ENCODE data around the gene TIMM23. TPM values are rescaled to one million over a fixed set of nuclear protein-coding genes. Genes with fewer than 3 reads are reported as not detected.

Gene TIMM23
- total and polyA plus RNA-seq, 10 of the 15 experiments (the other 5 are each of a cell fraction or from before 2014, with no cell fraction given): 90.0 to 228 (median 120) TPM

- no peak for FAIRE-seq
- SMC1A ChIA-PET (ENCODE audit: uncharacterized antibody, unreplicated experiment): interaction anchor here (1.8 kb wide), 2 partner anchors 13 to 21 kb away, joined by 4 to 7 read pairs; no protein-coding TSS in a partner anchor
These were observed 32.7 kb downstream of the TIMM23 start for GRCh38 chr10:46004963-46005362.

More at GRCh38 chr10:46004963-46005362, 32.7 kb downstream of the TIMM23 start:
- Histone ChIP-seq H3K36me3 (ENCODE audit: control insufficient read depth in 2 of 2, insufficient read depth in 2 of 2, low read length in 1 of 2) (peaks cover 6 to 24% of the 10 kb centered on the region in 2 experiments), H4K20me1 (ENCODE audit: control insufficient read depth, insufficient read depth) (no peaks in the 10 kb centered on the region), H3K4me1 (ENCODE audit: control insufficient read depth, insufficient read depth, low read length) (no peaks in the 10 kb centered on the region), H3K27me3 (replicated peaks in 1 of 2; ENCODE audit: control insufficient read depth in 2 of 2, insufficient read depth in 2 of 2, low read length in 1 of 2) (no peaks in the 10 kb centered on the region), H3K9ac (ENCODE audit: control insufficient read depth, insufficient read depth, low read length) (no peak overlapping the region), H3K9me3 (replicated peaks; ENCODE audit: control insufficient read depth, insufficient read depth, low read length) (no peaks in the 10 kb centered on the region), H3K4me3 (no peak overlapping the region), H3K27ac (ENCODE audit: control insufficient read depth, insufficient read depth) (no peak overlapping the region), H2AFZ (ENCODE audit: control insufficient read depth, low read depth, low read length) (no peak overlapping the region), H3K4me2 (ENCODE audit: control insufficient read depth, insufficient read depth) (no peak overlapping the region), H3K79me2 (ENCODE audit: control insufficient read depth, insufficient read depth, low read length) (no peaks in the 10 kb centered on the region)
- TF ChIP-seq BCLAF1 (IDR thresholded peaks at IDR 0.05) (no peak), RAD21 (IDR thresholded peaks at IDR 0.05; ENCODE audit: insufficient read depth, low read depth, low read length) (no peak), NFIC (IDR thresholded peaks at IDR 0.05; ENCODE audit: low read depth, low read length) (no peak), PAX5 (IDR thresholded peaks at IDR 0.05; ENCODE audit: borderline replicate concordance, low read depth, low read length) (no peak), BCL11A (IDR thresholded peaks at IDR 0.05; ENCODE audit: low read depth, low read length) (no peak), SMAD1 (IDR thresholded peaks at IDR 0.05; ENCODE audit: low read depth, partially characterized antibody) (no peak), JUND (IDR thresholded peaks at IDR 0.05; ENCODE audit: low read depth, low read length) (no peak), GABPA (IDR thresholded peaks at IDR 0.05; ENCODE audit: low read depth) (no peak), ZZZ3 (IDR thresholded peaks at IDR 0.05; ENCODE audit: control insufficient read depth, insufficient read length, low read depth) (no peak), USF1 (IDR thresholded peaks at IDR 0.05; ENCODE audit: borderline replicate concordance, extremely low read length, insufficient read depth, low read depth, low read length) (no peak), ZNF622 (IDR thresholded peaks at IDR 0.05) (no peak)
- WGBS (ENCODE audit: insufficient coverage, insufficient replicate concordance, low lambda C conversion rate, missing lambda C conversion rate): 98% methylated on average over 2 of the region's 2 CpGs
- ChIA-PET RAD21 (ENCODE audit: unreplicated experiment) (interaction anchor here (1.8 kb wide), 1 partner anchor 24 kb away, joined by 5 read pairs; no protein-coding TSS in a partner anchor), POLR2A (no interaction called here), CTCF (interaction anchor here (0.6 to 1.1 kb wide), 2 partner anchors 19 to 89 kb away, joined by 3 read pairs; no protein-coding TSS in a partner anchor)
- intact Hi-C loops (cut with micrococcal nuclease; ENCODE audit: unreplicated experiment) (no loop called here), in situ Hi-C loops (cut with MboI) (no loop called here)
- BruUV-seq (replicated peaks): no TSS peak
- ATAC-seq (no peak), DNase-seq (ENCODE audit: low read depth, low spot score) (no peak)
